Daoy (cell line): ENCODE results near the gene CERS3. TPM values are rescaled to one million over a fixed set of nuclear protein-coding genes. Genes with fewer than 3 reads are reported as not detected.

Experiments used
- DNase-seq: peaks from one replicate; pipeline ENCODE4 v3.0.0-alpha.2; 2015; ENCODE audit warnings: low read depth
- total RNA-seq: library from RNA; depleted of rRNA; stranded (reverse); fragments of >200 nt; shearing (Covaris generic); gene quantifications from 2 replicates; pipeline ENCODE4 v1.2.3, GENCODE V29; 2014; rRNA removed

The CERS3 gene
- not detected in 2 replicates for total RNA-seq

DNA sequence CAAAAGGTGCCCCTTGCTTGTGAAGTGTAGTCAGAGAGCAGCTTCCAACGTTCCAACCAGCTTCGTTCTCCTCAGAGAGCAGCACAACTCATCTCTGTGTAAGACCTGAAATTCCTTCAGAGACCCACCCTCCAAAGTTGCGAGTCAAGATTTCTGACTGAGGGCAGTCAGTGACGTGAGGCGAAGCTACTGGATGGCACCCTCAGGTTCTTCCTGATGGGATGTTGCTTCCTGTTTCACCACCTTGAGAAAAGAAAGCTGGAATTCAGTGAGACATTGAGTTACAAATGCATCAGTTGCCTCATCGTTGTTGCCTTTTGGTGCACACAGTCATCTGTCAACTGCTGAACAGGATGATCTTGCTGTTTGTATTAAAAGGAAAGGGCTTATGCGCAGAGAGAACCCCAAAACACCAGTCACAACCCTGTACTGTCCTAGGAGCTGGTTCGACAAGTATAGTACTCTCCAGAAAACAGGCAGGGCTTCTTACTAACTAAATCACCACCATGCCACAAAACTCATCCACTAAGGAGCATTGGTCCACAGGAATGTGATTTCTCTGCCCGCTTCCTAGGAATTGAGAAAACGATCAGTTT lies at the start of gene CERS3:
TSS of gene CERS3 (minus strand) at position 118 of the 596 bp plus-strand sequence. CDS start 27,101 bp downstream, outside the sequence.
- DNase-seq: no peak

DNA sequence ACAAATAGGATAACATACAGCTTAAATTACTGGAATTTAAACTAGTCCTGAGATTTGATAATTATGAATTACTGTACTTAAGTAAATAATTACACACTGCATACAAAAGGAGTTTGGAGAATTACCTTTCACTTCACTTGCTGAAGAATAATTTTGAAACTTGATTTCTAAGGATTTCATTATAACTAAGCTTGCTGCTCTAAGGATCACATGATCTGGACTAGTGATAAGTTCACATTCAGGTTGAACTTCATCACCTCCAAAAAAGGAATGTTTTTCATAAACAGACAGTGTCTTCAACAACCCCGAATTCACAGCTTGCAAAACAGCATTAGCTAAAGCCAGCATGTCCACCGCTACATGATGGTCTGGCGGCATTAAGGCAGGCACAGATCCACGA lies 44.8 kb upstream of the CERS3 start:
- no peak for DNase-seq

DNA sequence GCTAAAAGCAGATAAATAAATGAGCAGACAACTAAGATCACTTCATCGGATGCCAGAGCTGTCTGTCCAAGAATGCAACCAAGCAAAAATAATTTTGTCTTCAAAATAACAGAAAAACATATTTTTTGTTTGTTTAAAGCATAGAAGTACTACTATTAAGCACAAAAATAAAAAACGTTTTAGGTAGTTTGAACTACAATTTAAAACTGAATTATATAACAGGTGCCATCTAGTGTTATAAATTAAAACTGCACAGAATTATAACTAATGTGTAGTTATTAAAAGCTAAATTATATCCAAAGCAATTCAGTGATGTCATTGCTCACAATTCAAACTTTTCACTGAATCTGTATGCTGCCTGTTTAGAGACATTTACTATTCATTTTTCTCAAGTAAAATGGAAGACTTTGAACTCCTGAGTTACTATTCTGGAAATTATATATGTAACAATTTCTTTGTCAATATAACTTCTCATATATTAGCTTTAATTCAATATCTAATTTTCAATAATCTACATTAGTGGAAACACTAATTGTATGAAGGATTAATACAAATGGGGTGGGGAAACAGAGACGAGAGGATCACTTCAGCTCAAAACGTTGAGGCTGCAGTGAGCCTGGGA lies 43.7 kb upstream of the CERS3 start:
- DNase-seq: no peak

DNA sequence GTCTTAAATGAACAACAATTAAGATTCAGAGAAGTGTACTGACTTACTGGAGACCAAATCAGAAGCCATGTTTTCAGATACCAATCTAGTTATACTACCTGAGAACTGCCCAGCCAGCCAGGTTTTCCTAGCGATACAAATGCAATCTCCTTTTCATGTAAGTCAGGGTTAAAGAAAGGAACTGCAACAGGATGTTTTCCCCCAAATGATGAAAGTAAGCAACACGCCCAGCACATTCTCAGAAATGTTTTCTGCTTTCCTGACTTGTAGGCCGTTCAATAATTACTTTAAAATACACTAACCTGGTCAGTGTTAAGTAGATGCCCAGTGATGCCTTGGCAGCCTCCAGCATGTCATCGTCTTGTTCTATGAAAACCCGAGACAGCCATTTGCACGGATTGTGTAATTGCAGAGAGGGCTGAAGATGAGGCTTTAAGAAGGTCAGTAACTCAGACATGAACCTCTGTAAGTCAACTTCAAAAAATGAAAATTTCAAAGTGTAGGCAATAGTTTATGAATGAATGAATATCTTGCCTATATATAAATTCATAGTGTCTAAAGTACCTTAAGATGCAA lies 42.9 kb upstream of the CERS3 start:
- DNase-seq: no peak

DNA sequence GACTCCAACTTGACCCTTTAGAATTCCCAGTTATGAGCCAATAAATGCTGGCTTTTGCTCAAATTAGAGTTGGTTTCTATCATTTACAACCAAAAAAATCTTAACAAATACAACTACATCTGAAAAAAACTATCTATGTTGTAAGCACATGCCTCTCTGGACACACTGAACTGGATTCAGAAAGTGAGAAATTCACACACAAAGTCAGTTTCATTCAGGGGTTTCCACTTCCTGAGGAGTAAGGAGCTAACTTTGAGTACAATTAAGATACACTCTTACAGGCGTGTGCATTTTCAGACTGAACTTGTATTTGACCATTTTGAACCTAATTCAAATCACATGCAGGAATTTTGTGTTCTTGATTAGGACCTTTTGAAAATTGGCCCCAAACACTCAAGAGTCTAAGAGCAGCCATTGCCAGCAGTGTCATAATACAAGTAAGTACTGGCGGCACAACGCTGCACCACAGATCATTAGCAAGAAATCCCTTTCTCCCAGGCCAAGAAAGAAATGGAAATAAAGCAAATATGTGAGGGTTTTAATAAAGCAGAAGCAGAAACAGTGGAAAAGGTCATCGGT lies 42.1 kb upstream of the CERS3 start:
- DNase-seq: no peak

DNA sequence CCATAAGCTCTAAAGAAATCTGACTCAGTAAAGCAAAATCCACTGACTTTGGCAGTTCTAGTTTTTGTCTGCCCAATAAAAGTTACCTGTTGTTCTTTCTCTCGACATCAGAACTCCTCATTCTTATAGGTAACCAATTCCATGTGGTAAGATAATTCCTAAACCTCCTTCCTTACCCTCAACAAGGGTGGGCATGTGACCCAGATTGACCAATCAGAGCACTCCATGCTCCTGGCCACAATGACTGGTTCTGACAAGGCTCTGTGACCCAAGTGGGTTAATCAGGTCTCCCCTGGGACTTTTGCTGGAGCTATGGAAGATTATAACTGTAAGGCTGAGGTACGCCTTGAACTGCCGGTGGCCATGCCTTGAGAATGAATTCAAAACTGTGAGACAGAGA lies 41.5 kb upstream of the CERS3 start:
- peak; percentile 7 for DNase-seq

DNA sequence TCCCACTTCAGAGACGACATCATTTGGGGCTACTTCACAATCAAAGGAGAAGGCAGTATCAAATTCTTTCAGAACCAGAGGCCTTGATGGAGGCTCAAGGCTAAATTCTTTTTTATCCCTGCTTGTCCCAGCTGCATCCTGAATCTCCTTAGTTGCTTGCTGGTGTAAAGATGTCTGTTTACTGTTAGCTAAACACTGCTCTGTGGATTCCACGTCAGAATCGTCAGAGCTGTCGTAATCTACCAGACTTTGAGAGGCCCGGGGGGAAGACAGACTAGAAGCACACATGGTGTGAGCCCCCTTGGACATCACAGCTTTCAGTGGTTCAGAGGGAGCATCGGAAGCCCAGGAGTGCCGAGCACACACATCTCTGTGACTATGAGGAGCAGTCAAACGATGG lies 40.6 kb upstream of the CERS3 start:
- no peak for DNase-seq

DNA sequence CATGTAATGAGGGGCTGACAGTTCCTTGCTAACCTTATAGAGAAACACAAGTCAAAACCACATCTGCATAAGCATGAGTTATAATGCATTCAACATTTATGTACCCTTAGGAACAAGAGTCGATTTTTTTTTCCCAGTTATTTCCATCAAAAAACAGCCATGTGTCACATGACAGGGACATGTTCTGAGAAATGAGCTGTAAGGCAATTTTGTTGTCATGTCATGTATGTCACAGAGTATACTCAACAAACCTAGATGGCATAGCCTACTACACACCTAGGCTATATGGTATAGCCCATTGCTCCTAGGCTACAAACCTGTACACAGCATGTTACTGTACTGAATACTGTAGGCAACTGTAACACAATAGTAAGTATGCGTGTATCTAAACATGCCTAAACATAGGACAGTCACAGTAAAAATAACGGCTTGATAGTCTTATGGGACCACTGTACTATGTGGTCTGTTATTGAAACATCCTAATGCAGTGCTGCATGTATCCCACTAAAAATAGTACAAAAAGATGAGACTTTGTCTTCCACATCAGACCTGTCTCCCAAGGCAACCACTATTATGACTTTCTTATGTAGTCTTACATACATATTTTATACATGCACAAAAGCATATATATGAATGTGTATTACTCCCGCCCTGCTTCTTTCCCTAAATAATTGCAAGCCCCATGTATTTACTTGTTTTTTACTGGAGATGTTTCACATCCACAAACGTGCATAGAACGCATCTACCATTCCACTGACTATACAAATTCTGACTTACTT lies 38.3 kb upstream of the CERS3 start:
- DNase-seq: no peak

DNA sequence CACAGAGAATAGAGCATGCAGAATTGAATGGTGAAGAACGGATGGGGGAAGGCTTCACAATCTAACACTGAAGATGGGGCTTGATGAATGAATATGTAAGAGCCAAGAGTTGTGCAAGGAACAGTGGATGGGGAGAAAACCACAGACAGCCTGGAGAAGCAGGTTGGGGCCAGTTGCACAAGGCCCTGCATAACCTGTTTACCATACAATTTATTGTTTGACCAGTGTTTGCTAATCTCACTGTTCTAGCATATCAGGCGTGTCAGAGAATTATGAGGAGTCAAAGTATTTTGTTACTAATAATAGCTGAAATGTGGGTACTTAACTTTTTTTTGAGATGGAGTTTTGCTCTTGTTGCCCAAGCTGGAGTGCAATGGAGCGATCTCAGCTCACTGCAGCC lies 36.8 kb upstream of the CERS3 start:
- no peak for DNase-seq

DNA sequence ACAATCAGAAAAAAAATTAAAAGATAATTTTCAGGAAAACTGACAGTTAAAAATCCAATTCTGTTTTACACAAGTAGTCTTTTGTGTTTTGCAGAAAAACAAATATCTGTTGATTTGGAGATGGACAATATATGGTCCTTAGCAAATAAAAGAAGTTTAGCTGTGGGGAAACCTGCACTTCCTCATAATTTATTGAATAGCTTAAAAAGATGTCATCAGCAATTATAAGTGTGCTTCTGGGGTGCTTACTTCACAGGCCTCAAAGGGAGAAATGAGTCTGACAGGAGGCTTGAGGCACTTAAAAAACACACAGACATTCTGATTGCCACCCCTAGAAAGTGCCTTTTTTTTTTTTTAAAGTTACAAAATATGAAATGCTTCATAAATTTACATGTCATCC lies 31.6 kb upstream of the CERS3 start:
- no peak for DNase-seq

DNA sequence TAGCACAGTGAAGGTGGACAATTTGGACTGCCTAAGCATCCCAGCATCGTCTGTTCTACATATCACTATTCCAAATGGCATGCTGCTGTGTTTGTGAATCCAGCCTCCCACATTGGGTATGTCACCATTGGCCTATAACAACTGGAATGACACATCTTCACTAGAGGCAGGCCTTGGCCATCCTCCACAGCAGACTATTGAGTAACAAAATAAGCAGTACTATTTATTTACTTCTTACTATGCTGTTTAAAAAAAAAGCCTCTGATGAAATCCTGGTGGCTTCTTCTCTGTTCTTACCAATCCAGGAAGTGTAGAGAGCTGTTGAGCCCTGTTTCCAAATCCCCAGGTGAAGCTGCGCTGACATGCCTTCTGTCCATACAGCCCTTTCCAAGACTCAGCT lies 30.6 kb upstream of the CERS3 start:
- DNase-seq: no peak

DNA sequence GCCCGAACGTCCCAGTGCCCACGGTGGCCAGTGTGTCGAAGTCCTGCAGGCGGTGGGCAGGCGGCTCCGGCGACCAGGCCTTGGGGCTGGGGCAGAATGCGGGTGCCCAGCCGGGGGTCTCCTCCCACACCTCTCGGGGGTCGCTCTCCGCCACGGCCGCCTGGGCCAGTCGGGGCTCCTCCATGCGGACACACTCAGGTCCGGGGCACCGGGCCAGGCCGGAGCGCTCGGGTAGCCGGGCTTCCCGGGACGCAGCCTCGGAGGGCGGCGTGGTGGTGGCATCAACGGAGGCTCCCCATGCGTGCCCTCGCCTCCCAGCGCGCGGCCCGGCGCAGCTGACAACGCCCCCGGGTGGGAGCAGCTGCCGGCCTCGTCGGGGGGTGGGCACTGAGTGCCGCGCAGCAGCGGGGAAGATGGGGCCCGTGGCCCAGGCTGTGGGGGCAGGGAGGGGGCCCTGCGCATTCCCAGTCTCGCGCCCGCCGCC lies 30.1 kb upstream of the CERS3 start:
- no peak for DNase-seq

DNA sequence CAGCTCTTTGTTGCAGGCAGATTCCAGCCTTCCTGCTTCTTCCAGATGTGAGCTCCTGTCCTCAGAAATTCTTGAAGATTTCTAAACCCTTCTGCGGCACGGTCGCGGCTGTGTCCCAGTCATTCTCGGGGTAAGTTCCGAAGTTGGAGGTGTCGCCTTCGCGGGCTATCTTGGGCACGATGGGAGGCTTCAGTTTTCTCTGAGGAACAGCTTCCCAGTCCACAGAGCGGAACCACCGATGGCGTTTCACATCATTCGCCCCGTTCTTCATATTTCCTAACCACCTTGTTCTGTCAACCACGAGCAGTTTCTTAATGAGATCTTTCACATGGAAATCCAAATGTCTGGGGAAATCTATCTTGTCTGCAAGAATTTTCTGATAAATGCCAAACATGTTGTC lies 24.7 kb upstream of the CERS3 start:
- no peak for DNase-seq

DNA sequence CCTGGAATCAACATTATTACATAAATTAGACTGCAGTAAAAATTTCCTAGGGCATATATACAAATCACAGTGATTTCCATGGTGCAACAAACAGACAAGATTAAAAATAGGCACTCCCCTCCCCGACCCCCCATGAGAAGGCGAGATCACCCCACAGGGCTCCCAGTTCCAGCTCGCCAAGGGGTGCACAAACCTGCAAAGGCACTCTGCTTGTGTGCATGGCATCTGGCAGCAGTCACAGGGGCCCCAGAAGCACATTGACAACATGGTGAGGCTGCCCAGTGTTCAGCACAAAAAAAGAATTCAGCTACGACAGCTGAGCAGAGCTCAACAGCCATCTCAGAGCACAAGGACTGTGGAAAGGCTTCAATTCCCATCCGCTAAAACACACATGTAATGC lies 19.2 kb upstream of the CERS3 start:
- DNase-seq: no peak

DNA sequence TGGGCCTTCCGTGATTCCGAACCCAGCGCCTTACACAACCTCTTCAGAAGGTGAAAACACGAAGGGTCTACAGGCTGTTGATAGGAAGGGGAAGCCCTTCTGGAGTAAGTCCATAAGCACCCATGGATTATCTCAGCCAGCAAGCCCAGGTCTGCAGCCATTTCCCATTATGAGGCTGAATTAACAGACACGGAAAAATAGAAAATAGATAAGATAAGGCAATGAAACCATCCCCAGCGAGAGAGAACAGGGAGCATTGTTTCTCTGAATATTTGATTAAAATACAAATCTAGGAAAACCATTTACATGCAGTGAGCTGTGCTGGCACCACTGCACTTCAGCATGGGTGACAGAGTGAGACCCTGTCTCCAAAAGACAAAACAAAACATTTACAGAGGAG lies 16.2 kb upstream of the CERS3 start:
- DNase-seq: no peak

DNA sequence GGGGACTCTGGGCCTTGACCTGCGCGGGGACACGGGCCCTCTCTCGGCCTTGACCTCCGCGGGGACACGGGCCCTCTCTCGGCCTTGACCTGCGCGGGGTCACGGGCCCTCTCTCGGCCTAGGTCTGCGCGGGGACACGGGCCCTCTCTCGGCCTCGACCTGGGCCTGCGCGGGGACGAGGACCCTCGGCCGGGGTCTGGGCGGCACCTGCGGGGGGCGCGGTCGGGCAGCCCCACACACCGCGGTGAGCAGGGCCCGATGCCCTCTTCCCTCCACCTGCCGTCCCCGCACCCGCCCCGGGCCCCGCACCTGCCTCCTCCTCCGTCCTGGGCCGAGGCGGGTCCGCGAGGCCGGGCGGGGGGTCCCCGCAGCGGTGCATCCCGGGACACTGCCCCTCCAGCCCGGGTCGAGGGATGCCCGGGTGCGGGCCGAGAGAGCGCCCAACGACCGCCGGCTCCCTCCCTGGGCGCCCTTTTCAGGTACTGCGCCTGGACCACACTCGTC lies 15.6 kb upstream of the CERS3 start:
- no peak for DNase-seq

DNA sequence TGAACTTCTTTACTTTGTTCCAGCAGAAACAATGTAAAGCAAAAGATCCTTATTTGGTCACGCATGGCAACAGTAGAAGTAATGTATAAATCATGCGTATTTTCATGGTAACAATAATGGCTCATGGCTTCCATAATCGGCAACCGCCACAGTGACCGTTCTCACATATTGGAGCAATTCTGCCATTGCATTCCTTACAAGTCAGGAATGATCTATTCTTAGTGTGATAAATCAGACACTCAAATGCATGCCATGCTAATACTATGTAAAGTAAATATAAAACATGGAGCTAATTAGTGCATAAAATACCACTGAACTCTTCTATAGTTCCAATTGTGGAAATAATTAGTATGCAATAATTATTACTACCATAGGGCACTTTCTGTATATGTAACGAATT lies 13.5 kb upstream of the CERS3 start:
- no peak for DNase-seq

DNA sequence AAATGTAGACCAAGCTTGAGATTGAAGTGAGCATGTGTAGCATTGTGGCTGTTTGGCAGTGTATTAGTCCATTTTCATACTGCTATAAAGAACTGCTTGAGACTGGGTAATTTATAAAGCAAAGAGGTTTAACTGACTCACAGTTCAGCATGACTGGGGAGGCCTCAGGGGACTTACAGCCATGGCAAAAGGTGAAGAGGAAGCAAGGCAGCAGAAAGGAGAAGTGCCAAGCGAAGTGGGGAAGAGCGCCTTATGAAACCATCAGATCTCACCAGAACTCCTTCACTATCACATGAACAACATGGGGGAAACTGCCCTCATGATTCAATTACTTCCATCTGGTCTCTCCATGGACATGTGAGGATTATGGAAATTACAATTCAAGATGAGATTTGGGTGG lies 8.6 kb upstream of the CERS3 start:
- DNase-seq: no peak

DNA sequence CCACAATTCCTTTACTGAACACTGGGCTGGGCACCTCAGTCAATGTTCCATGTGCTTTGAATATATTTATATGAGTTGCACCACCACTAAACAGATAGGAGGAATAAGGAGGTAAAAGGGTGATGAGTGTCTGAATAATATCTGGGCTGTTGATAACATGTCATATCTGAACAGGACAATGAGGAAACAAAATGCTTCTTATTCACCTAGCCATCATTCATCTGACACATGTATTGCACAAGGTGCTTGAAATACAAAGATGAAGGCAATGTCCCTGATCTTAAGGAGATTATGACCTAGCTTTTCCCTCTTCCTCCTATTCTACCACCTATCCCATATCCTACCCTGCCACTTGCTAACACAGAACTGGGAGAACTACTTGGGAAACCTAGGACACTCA lies 8.0 kb upstream of the CERS3 start:
- no peak for DNase-seq

DNA sequence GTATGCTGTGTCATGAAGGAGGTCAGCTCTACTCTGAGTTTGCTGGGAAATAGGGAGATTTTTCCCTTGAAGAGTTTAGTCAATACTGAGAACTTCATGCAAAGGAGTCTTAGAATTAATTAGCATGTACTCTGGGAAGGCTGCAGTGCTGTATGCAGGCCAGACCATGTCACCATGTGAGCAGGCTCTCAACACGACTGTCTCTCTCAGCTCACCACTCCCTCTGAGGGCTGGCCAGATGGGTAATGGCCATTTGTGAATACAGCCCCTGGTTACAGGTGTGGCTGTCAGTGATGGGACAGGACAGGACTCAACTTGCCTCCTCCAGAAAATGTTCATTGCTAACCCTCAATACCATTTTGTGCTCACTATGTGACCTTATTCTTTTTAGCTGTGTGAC lies 5.1 kb upstream of the CERS3 start:
- no peak for DNase-seq

DNA sequence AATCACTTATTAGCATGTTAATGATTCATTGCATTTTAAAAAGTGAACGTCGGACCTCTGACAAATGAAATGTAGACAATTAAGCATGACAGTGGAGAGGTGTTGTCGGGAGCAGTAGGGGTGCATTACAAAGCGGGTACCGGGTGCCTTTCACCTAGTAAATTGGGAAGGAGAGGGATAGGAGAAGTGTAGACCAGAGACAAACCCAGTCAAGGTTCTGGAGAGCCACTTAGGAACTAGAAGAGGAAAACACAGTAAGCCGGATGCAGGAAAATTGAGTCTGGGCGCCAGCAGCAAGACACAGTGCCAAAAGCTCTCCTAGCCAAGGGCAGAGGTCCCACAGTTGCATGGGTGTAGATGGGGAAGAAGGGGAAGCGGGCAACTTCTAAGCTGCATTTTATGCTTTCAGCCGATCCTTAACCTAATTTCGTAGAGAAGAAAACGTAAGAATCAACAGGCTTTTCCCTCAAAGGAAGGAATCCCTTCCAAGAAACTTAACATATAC lies 3.1 kb upstream of the CERS3 start:
- no peak for DNase-seq

DNA sequence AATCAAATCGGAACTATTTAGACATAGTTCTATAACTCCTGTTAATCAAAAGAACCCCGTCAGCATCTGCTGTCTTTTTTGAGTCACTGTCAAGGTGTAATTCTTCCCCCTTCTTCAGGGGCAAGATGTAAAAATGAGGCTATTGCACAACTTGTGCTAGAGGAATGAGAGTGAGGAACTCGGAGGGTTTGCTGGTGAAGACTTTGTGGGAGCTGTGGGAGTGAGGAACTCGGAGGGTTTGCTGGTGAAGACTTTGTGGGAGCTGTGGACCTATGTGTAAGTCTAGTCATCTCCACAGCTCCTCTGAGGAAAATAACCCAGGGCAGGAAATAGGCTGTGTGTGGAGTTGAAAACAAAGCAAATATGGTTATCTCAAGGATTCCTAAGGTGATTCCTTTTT lies 2.5 kb upstream of the CERS3 start:
- no peak for DNase-seq
